A549 (cell line): Measurements from ENCODE around the gene KRT34.
"Not testable (repeated sequence)": the region's sequence is repeated elsewhere in the genome, so short reads cannot be mapped to it uniquely, and the experiment has no call there.

Experiments used
- JUNB ChIP-seq: fragments of >200 bp; sonication (Bioruptor Twin); formaldehyde crosslinking; IDR thresholded peaks from 2 replicates; pipeline ENCODE4 v1.6.1; 2016
- MAZ ChIP-seq: fragments of 150-350 bp; IDR thresholded peaks from 2 replicates; pipeline ENCODE4 v1.6.1; 2014; ENCODE audit warnings: antibody characterized with exemption, low read depth, low read length, borderline replicate concordance
- TF ChIP-seq, protein P1 (sequence below): fragments of >200 bp; sonication (Bioruptor Twin); formaldehyde crosslinking; IDR thresholded peaks from 3 replicates; pipeline ENCODE4 v1.5.1; 2016

DNA sequence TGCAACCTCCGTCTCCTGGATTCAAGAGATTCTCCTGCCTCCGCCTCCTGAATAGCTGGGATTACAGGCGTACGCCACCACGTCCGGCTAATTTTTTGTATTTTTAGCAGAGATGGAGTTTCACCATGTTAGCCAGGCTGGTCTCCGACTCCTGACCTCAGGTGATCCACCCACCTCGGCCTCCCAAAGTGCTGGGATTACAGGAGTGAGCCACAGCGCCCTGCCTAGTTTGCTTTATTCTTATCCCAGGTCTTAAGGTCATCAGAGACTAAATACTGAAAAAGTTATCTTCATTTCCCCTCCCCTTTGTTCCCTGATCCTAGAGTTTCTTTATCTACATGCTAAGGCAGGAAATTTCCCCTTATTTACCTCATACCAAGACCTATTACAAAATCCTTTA, 48.3 kb upstream of the KRT34 start:
- TF ChIP-seq JUNB, MAZ: not testable (repeated sequence)
- TF ChIP-seq, protein P1, sequence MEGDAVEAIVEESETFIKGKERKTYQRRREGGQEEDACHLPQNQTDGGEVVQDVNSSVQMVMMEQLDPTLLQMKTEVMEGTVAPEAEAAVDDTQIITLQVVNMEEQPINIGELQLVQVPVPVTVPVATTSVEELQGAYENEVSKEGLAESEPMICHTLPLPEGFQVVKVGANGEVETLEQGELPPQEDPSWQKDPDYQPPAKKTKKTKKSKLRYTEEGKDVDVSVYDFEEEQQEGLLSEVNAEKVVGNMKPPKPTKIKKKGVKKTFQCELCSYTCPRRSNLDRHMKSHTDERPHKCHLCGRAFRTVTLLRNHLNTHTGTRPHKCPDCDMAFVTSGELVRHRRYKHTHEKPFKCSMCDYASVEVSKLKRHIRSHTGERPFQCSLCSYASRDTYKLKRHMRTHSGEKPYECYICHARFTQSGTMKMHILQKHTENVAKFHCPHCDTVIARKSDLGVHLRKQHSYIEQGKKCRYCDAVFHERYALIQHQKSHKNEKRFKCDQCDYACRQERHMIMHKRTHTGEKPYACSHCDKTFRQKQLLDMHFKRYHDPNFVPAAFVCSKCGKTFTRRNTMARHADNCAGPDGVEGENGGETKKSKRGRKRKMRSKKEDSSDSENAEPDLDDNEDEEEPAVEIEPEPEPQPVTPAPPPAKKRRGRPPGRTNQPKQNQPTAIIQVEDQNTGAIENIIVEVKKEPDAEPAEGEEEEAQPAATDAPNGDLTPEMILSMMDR: not testable (repeated sequence)
